ENCODE data around the gene CNTN2.
A peak's percentile ranks its signal among the peaks of the same experiment; 100 is the strongest.

DNA sequence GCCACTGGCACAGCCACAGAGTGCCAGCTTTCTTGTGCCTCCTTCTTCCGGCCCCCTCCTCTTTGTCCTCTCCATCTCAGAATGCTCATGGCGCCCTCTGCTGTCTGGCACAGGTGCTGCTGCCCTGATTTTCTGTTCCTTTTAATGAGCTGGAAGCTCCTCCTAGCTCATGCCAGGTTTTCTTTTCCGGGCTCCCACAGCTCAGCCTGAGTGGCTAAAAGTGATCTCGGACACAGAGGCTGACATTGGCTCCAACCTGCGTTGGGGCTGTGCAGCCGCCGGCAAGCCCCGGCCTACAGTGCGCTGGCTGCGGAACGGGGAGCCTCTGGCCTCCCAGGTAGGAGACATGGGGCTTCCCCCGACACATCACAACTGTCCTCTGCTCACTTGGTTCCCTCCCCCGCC is 18.7 kb downstream of the CNTN2 start:
- TF ChIP-seq, protein P1, sequence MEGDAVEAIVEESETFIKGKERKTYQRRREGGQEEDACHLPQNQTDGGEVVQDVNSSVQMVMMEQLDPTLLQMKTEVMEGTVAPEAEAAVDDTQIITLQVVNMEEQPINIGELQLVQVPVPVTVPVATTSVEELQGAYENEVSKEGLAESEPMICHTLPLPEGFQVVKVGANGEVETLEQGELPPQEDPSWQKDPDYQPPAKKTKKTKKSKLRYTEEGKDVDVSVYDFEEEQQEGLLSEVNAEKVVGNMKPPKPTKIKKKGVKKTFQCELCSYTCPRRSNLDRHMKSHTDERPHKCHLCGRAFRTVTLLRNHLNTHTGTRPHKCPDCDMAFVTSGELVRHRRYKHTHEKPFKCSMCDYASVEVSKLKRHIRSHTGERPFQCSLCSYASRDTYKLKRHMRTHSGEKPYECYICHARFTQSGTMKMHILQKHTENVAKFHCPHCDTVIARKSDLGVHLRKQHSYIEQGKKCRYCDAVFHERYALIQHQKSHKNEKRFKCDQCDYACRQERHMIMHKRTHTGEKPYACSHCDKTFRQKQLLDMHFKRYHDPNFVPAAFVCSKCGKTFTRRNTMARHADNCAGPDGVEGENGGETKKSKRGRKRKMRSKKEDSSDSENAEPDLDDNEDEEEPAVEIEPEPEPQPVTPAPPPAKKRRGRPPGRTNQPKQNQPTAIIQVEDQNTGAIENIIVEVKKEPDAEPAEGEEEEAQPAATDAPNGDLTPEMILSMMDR (IDR thresholded peaks at IDR 0.05; ENCODE audit: poor library complexity): peak; percentile 98
- no peak for TF ChIP-seq EZH2 (IDR thresholded peaks at IDR 0.05; ENCODE audit: borderline replicate concordance)
